Memory B cell (primary cell): ENCODE data around the gene MRPL3.
A peak's percentile ranks its signal among the peaks of the same experiment; 100 is the strongest.
"Not testable (repeated sequence)": the region's sequence is repeated elsewhere in the genome, so short reads cannot be mapped to it uniquely, and the experiment has no call there.

Experiments used
- ATAC-seq: fragments of 150-1000 bp; cut with Tn5 transposase; 2 replicates; pipeline ENCODE4 v1.10.0; 2021; ENCODE audit warnings: low read depth, mild to moderate bottlenecking, moderate library complexity
- DNase-seq, 2 donors: peaks; one replicate each; pipeline ENCODE4 v3.0.0; 2022; ENCODE audit warnings: low spot score in 2 of 2
- H3K27ac Mint-ChIP-seq: one replicate; pipeline ENCODE4 v1.8.0; 2022; ENCODE audit warnings: mild to moderate bottlenecking, moderate library complexity, mixed read lengths
- H3K27me3 Mint-ChIP-seq: one replicate; pipeline ENCODE4 v1.8.0; 2022; ENCODE audit warnings: mixed read lengths
- H3K36me3 Mint-ChIP-seq: one replicate; pipeline ENCODE4 v1.8.0; 2022; ENCODE audit warnings: mild to moderate bottlenecking, mixed read lengths
- H3K4me1 Mint-ChIP-seq: one replicate; pipeline ENCODE4 v1.8.0; 2022; ENCODE audit warnings: mixed read lengths
- H3K4me3 Mint-ChIP-seq: one replicate; pipeline ENCODE4 v1.8.0; 2022; ENCODE audit warnings: mild to moderate bottlenecking, moderate library complexity, mixed read lengths
- H3K9me3 Mint-ChIP-seq: one replicate; pipeline ENCODE4 v1.8.0; 2022; ENCODE audit warnings: mixed read lengths

Gene MRPL3

DNA sequence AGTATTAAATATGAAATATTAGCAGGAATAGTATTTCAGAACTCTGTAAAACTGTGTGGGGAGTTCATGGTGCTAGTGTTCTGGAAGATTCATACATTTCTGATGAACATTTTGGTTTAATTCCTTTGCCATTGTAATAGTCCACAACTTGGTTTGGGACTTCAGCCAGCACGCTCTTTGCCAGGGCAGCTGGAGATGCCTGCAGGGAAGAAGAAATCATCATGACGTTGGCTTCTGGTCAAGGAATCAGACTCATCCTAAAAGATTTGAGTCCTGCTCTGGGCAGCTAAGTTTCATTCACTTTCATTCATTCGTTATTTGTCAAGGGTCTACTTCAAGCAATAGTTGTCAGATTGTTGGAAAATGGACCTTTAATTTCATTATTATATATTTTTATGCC lies 32.4 kb upstream of the MRPL3 start:
- H3K36me3 Mint-ChIP-seq = no peaks in the 10 kb centered on the region
- no peak overlapping the region for H3K4me3 Mint-ChIP-seq
- H3K9me3 Mint-ChIP-seq = peaks cover 5% of the 10 kb centered on the region
- no peaks in the 10 kb centered on the region for H3K4me1 Mint-ChIP-seq
- ATAC-seq (no peak), DNase-seq (no peak)
- H3K27ac Mint-ChIP-seq = no peak overlapping the region
- peaks cover 12% of the 10 kb centered on the region for H3K27me3 Mint-ChIP-seq

DNA sequence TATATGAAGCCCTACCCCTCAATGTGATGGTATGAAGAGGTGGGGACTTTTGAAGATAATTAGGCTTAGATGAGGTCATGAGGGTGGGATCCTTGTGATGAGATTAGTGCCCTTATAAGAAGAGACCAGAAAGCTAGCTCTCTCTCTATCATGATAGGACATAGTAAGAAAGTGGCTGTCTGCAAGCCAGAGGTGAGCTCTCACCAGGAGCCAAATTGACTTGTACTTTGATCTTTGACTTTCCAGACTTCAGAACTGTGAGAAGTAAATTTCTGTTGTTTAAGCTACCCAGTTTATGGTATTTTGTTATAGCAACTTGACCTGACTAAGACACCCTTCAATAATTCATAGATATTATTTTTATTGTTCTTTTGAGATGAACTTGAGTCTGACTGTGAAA lies 29.9 kb upstream of the MRPL3 start:
- DNase-seq (no peak), ATAC-seq (no peak)
- Mint-ChIP-seq H3K27ac (no peak overlapping the region), H3K4me3 (no peak overlapping the region), H3K4me1 (no peaks in the 10 kb centered on the region), H3K27me3 (peaks cover 14% of the 10 kb centered on the region), H3K9me3 (peaks cover 5% of the 10 kb centered on the region), H3K36me3 (no peaks in the 10 kb centered on the region)

DNA sequence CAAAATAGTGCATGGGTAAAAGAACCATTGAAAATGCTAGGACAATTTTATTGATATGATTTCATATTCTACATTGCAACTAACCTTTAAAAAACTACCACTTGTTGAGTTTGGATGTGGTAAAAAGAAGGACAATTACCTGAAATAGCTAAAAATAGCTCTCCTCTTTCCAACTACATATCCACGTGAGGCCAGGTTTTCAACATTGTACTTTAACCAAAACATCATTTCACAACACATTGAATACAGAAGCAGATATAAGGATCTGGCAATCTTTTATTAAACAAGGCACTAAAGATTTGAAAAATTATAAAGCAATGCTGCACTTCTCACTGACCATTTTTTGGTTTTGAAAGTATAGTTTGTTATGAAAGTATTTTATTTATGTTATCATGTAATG lies 28.1 kb upstream of the MRPL3 start:
- Mint-ChIP-seq H3K36me3 (no peaks in the 10 kb centered on the region), H3K9me3 (peaks cover 5% of the 10 kb centered on the region), H3K27me3 (peaks cover 18% of the 10 kb centered on the region)

DNA sequence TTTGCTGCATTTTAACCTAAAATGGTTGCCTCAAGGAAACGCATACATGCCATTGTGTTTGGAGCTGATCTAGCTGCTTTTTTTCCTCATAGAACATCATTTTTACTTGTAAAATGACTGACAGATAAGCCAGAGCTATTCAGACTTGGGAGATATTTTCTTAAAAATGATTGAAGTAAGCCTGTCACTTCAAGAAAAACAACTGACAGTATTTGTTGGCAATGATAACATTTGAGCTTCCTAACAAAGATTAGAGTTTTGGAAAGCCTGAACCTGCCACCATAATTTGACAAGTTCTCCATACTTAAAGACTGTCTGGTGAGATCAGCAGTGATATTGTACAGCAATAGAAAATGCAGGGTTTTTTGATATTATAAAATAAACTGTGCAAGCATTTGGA lies 27.6 kb upstream of the MRPL3 start:
- no peaks in the 10 kb centered on the region for H3K4me1 Mint-ChIP-seq
- H3K27me3 Mint-ChIP-seq = peaks cover 17% of the 10 kb centered on the region
- no peak for DNase-seq
- peaks cover 5% of the 10 kb centered on the region for H3K9me3 Mint-ChIP-seq
- no peak for ATAC-seq
- H3K36me3 Mint-ChIP-seq = no peaks in the 10 kb centered on the region
- H3K4me3 Mint-ChIP-seq = no peak overlapping the region
- H3K27ac Mint-ChIP-seq = no peak overlapping the region

More for the DNA sequence above, 28.1 kb upstream of the MRPL3 start:
- Mint-ChIP-seq H3K27ac (no peak overlapping the region), H3K4me1 (no peaks in the 10 kb centered on the region), H3K4me3 (no peak overlapping the region)
- ATAC-seq (no peak), DNase-seq (no peak)

DNA sequence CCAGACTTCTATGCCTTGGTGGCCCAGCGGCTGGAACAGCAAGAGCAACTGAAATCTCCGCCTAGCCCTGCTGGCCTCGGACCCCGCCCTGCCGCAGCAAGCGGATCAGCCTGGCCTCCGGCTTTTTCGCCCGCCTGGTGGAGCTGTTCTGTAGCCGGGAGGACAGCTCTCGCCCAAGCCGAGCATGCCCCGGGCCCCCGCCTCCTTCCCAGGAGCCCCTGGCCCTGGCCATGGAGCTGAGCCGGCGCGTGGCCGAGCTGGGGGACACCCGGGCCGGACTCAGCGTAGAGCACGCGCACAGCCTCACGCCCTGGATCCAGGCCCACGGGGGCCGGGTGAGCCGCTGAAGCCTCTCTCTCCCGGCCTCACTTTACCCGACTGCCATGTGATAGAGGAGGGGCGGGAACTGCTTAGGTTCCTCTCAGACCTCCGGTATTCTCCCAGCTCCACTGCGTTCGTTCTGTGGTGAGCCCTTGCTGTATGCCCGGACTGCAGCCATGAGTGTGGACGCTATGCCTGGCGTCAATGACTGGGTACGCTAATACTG lies 24.1 kb upstream of the MRPL3 start:
- Mint-ChIP-seq H3K36me3 (no peaks in the 10 kb centered on the region), H3K4me1 (no peaks in the 10 kb centered on the region), H3K27ac (no peak overlapping the region), H3K4me3 (no peak overlapping the region), H3K9me3 (no peaks in the 10 kb centered on the region), H3K27me3 (peaks cover 16% of the 10 kb centered on the region)
- ATAC-seq = no peak
- no peak for DNase-seq

DNA sequence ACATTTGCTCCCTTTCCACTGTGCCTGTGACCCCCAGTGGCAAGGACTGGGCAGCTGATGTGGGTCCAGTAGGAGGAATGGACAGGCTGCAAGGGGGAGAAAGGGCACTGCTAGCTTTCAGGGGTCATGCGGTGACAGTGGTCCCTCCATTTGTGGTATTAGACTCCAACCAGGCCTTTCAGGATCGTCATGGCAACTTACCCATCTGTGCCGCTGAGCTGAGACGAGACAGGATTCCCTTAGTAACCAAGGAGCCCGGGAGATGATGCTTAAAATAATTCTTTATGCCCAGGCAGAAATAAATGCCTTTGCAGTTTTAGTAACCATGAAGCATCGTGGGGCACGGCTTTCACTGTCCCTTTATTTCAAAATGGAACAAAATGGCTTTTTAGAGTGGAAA lies 15.9 kb upstream of the MRPL3 start:
- Mint-ChIP-seq H3K27me3 (peaks cover 3% of the 10 kb centered on the region), H3K27ac (no peak overlapping the region), H3K9me3 (peaks cover 3% of the 10 kb centered on the region), H3K4me3 (no peak overlapping the region), H3K4me1 (no peaks in the 10 kb centered on the region), H3K36me3 (no peaks in the 10 kb centered on the region)
- no peak for ATAC-seq
- no peak for DNase-seq

DNA sequence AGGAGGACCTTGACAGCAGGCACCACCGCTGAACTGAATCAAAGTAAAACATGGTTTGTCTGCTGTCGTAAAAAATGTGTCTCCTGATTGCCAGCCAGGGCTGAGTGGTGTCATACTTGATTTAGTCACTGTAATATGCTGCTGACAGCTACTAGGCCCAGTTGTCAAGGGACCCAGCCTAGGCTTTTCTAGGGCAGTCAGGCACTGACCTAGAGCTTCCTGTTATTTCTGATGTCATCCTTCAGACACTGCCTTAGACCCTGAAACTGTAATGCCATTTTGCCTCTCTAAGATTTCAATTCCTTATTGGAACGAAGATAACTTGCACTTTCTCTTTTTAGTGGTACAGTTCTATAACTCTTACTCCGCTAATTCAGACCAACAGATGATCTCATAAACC lies 2.6 kb upstream of the MRPL3 start:
- Mint-ChIP-seq H3K4me1 (peaks cover 17% of the 10 kb centered on the region), H3K27ac (no peak overlapping the region), H3K4me3 (no peak overlapping the region)

DNA sequence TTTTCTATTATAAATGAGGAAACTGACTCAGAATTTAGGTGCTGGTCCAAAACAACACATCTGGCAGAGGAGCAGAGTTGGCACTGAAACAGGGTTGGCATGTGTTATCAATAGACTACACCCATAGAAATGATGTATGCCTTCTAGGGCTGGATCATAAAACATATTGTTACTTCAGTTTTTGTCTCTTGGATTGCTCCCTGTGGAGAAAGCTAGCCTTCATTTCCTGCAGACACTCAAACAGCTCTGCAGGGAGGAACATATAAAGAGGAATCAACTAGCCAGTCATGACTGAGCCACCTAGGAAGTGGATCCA lies 507 bp upstream of the MRPL3 start:
- no peak for DNase-seq
- ATAC-seq = peak; percentile 3
- Mint-ChIP-seq H3K9me3 (no peaks in the 10 kb centered on the region), H3K36me3 (peaks cover 11% of the 10 kb centered on the region), H3K27me3 (no peaks in the 10 kb centered on the region), H3K27ac (peak overlapping the region; percentile 96), H3K4me3 (peak overlapping the region; percentile 87), H3K4me1 (peaks cover 17% of the 10 kb centered on the region)

More for the DNA sequence above, 2.6 kb upstream of the MRPL3 start:
- ATAC-seq = no peak
- H3K27me3 Mint-ChIP-seq = peaks cover 2% of the 10 kb centered on the region
- H3K36me3 Mint-ChIP-seq = peaks cover 1% of the 10 kb centered on the region
- DNase-seq = no peak
- no peaks in the 10 kb centered on the region for H3K9me3 Mint-ChIP-seq

DNA sequence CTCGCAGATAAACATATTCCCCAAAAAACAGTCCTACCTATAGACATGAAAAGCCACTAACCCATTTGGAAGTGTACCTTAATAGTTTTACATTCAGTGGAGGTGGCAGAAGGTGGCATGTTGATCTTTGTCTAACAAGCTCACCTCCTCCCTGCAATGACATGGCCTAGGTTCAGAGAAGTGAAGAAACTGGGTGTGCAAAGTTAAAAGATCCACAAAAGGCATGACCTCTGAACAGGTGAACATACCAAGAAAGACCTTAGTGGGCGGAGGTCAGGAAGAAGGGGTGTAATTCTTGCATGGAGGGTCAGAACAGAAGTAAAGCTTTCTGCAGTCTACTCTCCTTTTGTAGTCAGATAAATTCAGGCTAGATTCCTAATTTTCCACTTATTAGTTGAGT lies 822 bp downstream of the MRPL3 start:
- DNase-seq (no peak), ATAC-seq (no peak)
- H3K4me1 Mint-ChIP-seq = peaks cover 17% of the 10 kb centered on the region
- H3K36me3 Mint-ChIP-seq = peaks cover 16% of the 10 kb centered on the region
- no peaks in the 10 kb centered on the region for H3K9me3 Mint-ChIP-seq
- H3K27ac Mint-ChIP-seq = peak overlapping the region; percentile 96
- peak overlapping the region; percentile 87 for H3K4me3 Mint-ChIP-seq
- no peaks in the 10 kb centered on the region for H3K27me3 Mint-ChIP-seq

DNA sequence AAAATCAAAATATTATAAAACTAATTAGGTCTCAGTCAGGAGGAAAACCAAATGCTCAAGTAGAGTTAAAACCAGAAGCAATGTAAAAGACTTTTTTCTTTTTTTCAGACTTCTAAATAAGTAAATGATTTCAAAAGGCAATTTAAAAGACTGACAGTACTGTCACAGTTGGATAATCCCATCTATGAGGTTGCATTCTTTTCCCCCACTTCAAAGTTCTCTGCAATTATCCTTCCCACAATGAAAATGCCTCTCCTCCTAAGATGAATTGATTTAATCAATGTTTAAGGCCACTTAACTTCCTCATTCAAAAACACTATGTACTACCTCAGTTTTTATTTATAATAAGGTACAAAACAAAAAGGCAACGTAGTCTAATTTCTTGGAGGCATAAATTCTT lies 8.1 kb downstream of the MRPL3 start:
- Mint-ChIP-seq H3K27me3 (no peaks in the 10 kb centered on the region), H3K9me3 (no peaks in the 10 kb centered on the region), H3K4me3 (no peak overlapping the region), H3K36me3 (peaks cover 29% of the 10 kb centered on the region), H3K27ac (no peak overlapping the region), H3K4me1 (peaks cover 8% of the 10 kb centered on the region)
- ATAC-seq (no peak), DNase-seq (no peak)

DNA sequence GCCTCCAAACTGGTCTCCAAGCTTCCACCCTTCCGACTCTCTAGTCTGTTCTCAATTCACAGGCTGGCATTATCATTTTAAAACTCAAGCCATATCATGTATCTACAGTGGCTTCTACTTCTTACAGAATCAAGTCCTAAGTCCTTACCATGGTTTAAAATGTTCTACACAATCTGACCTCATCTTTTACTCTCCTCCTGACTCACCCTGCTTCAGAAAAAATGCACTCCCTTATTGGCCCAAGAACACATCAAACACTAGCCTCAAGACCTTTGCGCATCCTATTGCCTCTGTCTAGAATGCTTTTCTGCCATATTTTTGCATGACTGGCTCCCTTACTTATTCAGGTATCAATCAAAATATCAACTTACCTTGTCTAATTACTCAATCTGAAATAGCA lies 11.0 kb downstream of the MRPL3 start:
- Mint-ChIP-seq H3K36me3 (peaks cover 24% of the 10 kb centered on the region), H3K4me1 (peaks cover 8% of the 10 kb centered on the region), H3K27ac (no peak overlapping the region), H3K9me3 (no peaks in the 10 kb centered on the region), H3K27me3 (no peaks in the 10 kb centered on the region), H3K4me3 (no peak overlapping the region)
- no peak for DNase-seq
- ATAC-seq = no peak

DNA sequence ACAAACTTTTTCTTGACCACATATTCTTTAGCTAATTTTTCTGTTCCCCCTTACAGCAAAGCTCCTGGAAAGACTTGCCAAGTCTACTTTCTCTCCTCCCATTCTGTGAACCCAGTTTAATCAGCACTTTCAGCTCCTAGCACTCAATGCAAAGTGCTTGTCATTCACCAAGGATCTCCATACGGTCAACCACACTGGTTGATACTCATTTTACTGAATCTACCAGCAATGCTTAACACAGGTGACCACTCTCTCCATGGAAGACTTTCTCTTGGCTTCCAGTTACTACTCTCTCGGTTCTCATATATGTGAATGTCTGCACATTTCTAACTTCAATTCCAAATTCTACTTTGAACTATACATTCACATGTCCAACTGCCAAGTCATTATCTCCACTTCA lies 11.7 kb downstream of the MRPL3 start:
- H3K36me3 Mint-ChIP-seq = peaks cover 24% of the 10 kb centered on the region
- H3K27ac Mint-ChIP-seq = no peak overlapping the region
- no peak overlapping the region for H3K4me3 Mint-ChIP-seq
- ATAC-seq = no peak
- H3K9me3 Mint-ChIP-seq = no peaks in the 10 kb centered on the region
- no peaks in the 10 kb centered on the region for H3K27me3 Mint-ChIP-seq
- H3K4me1 Mint-ChIP-seq = peaks cover 9% of the 10 kb centered on the region
- DNase-seq = no peak

DNA sequence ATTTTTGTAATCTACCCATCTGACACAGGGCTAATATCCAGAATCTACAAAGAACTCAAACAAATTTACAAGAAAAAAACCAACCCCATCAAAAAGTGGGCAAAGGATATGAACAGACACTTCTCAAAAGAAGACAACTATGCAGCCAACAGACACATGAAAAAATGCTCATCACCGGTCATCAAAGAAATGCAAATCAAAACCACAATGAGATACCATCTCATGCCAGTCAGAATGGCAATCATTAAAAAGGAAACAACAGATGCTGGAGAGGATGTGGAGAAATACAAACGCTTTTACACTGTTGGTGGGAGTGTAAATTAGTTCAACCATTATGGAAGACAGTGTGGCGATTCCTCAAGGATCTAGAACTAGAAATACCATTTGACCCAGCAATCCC lies 16.2 kb downstream of the MRPL3 start:
- not testable (repeated sequence) for H3K4me3 Mint-ChIP-seq, ATAC-seq, H3K27me3 Mint-ChIP-seq, DNase-seq, H3K9me3 Mint-ChIP-seq, H3K27ac Mint-ChIP-seq
- Mint-ChIP-seq H3K4me1 (peaks cover 10% of the 10 kb centered on the region), H3K36me3 (peaks cover 23% of the 10 kb centered on the region)

DNA sequence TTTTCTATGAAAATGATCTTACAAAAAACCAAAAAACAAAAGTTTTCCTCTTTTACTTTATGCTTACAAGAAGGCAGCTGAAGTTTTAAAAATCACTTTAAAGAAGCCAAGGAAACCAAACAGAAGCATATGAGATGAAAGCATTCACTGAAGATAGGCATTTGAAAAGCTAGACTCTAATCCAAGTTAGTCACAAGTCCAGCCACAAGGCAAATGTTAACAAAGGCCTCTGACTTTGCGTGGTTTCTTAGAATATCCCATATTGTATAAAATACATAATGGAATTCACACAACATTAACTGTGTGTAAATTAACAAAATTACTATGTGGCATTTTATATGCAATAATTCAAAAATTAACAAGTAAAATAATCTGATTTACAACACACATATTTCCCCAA lies 17.7 kb downstream of the MRPL3 start:
- peaks cover 23% of the 10 kb centered on the region for H3K36me3 Mint-ChIP-seq
- ATAC-seq (no peak), DNase-seq (no peak)
- H3K4me1 Mint-ChIP-seq = peaks cover 10% of the 10 kb centered on the region
- no peak overlapping the region for H3K27ac Mint-ChIP-seq
- H3K4me3 Mint-ChIP-seq = no peak overlapping the region
- no peaks in the 10 kb centered on the region for H3K27me3 Mint-ChIP-seq
- no peaks in the 10 kb centered on the region for H3K9me3 Mint-ChIP-seq

DNA sequence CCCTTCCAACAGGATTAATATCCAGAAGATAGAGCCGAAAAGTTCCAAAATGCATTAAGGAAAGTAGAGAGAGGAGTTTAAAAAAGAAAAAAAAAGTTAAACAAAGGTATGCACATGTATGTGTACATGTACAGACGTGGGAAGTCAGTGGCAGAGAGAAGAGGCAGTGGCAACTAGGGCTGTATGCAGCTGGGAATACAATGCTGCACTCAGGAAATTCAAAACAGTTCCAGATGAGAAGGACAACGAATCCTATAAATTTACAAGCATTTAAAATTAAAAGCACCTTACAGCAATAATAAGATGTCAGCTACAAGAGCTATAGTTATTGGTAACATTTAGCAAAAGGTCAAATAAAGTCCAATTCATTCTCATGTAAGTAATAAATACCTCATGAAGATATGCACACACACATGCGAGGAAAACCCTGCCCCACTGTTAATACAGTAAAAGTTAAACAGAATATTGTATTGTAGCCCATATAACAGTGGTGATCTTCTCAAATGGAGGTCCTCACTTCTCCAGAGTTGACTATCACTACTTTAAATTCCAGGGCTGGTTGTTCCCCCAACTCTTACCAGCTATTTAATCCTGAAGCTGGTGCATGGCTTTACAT lies 18.2 kb downstream of the MRPL3 start:
- H3K27ac Mint-ChIP-seq = no peak overlapping the region
- H3K4me1 Mint-ChIP-seq = peaks cover 10% of the 10 kb centered on the region
- peaks cover 25% of the 10 kb centered on the region for H3K36me3 Mint-ChIP-seq
- no peak for DNase-seq
- no peak for ATAC-seq
- H3K9me3 Mint-ChIP-seq = no peaks in the 10 kb centered on the region
- no peak overlapping the region for H3K4me3 Mint-ChIP-seq
- no peaks in the 10 kb centered on the region for H3K27me3 Mint-ChIP-seq
